Epithelial cell of alveolus of lung (primary cell): ENCODE data around the gene BAZ2A. TPM values are rescaled to one million over a fixed set of nuclear protein-coding genes. Genes with fewer than 3 reads are reported as not detected.

Experiments
- total RNA-seq: library from RNA; depleted of rRNA; stranded (reverse); fragments of >200 nt; gene quantifications from 2 replicates; pipeline ENCODE4 v1.2.1, GENCODE V29; 2015

Gene BAZ2A
- total RNA-seq = 29.7 and 43.0 TPM in 2 replicates

DNA sequence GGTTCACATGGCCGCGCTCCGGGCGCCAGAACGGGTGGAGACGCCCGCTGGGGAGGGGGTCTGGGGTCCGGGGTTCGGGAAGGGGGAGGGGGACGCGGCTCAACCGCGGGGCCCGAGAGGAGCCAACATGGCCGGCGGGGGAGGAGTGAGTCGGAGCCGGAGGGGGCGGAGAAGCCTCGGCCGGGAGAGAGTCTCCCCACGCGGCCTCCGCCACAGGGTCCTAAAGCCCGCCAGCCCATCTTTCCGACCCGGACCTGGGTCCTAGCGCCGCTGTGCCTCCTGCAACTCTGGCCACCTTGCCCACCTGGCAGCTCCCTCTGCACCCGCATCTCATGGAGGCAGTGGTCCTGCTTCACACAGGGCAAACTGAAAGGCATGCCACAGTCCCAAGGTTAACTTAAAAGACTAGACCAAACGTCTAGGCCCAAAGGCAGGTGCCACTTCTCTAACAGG lies at the start of gene BAZ2A:
Gene BAZ2A, minus strand, starts transcription at position 147 of the 453 bp plus-strand sequence. CDS start 12,796 bp downstream, outside the sequence.

GRCh38 chr12:56645717-56646446 lies 15.8 kb upstream of the BAZ2A start, which contains the start of gene ATP5F1B:
Gene ATP5F1B (minus strand): TSS chr12:56645984. CDS start chr12:56645963, 21 bp downstream.

Other genes starting within 250 kb of the BAZ2A start
- 7.9 and 14.1 TPM in 2 replicates for gene TIMELESS, start 180.9 kb downstream of the BAZ2A start, total RNA-seq
- not detected in 2 replicates for gene MIP, start 175.7 kb downstream of the BAZ2A start, total RNA-seq
- gene SPRYD4, start 161.7 kb downstream of the BAZ2A start, total RNA-seq = 1.0 and 1.2 TPM in 2 replicates
- 0.13 TPM in 1 of 2 replicates, not detected in the other for gene GLS2, start 142.2 kb downstream of the BAZ2A start, total RNA-seq
- gene RBMS2, start 108.5 kb downstream of the BAZ2A start, total RNA-seq = 25.3 and 26.5 TPM in 2 replicates
- gene ATP5F1B, start 15.7 kb upstream of the BAZ2A start, total RNA-seq = 452 and 486 TPM in 2 replicates
- 97.6 and 113 TPM in 2 replicates for gene PTGES3, start 58.0 kb upstream of the BAZ2A start, total RNA-seq
- 1,164 and 2,115 TPM in 2 replicates for gene NACA, start 95.0 kb upstream of the BAZ2A start, total RNA-seq
- gene PRIM1, start 122.0 kb upstream of the BAZ2A start, total RNA-seq = 8.8 and 13.6 TPM in 2 replicates
- 0.65 and 2.4 TPM in 2 replicates for gene HSD17B6, start 133.0 kb upstream of the BAZ2A start, total RNA-seq